Psoas muscle (tissue), 8 donors: ENCODE measurements around the gene MAPK9. TPM values are rescaled to one million over a fixed set of nuclear protein-coding genes. Genes with fewer than 3 reads are reported as not detected.

ENCODE experiments used
- ATAC-seq, 4 donors: fragments of 200-7000 bp; cut with Tn5 transposase; one replicate each; pipeline ENCODE4 v1.9.1; 2020; ENCODE audit warnings: moderate library complexity in 3 of 4, mild to moderate bottlenecking in 2 of 4
- DNase-seq, 2 donors: peaks; one replicate each; pipeline ENCODE4 v3.0.0-alpha.2; 2020
- H3K27ac ChIP-seq: fragments of 200-600 bp; one replicate; pipeline ENCODE4 v1.8.0; 2022
- H3K27me3 ChIP-seq, 3 donors: fragments of 200-600 bp in 1 of 3; one replicate each; pipeline versions ENCODE4 v1.6.1 to v1.8.0; 2013 to 2022; ENCODE audit warnings: low read length in 2 of 3, mild to moderate bottlenecking in 2 of 3, moderate library complexity in 1 of 3; ENCODE audit not compliant: insufficient read depth in 3 of 3
- H3K36me3 ChIP-seq, 2 donors: fragments of 200-600 bp in 1 of 2; one replicate each; pipeline versions ENCODE4 v1.6.1 to v1.8.0; 2013 to 2022; ENCODE audit warnings: low read depth in 1 of 2, mild to moderate bottlenecking in 1 of 2, moderate library complexity in 1 of 2; ENCODE audit not compliant: insufficient read depth in 1 of 2
- H3K4me1 ChIP-seq: fragments of 200-600 bp; one replicate; pipeline ENCODE4 v1.8.0; 2022
- H3K4me3 ChIP-seq: fragments of 200-600 bp; one replicate; pipeline ENCODE4 v1.8.0; 2022; ENCODE audit warnings: mild to moderate bottlenecking
- H3K9me3 ChIP-seq: fragments of 200-600 bp; one replicate; pipeline ENCODE4 v1.8.0; 2022
- WGBS, 3 donors: extraction: QIAGEN DNeasy Blood & Tissue Kit; methylation state at CpG; one replicate each; pipeline versions ENCODE4 v1.1.6 to v1.1.7; 2013; 5-methylcytosine and 5-hydroxymethylcytosine counted together
- intact Hi-C, 2 donors: fragments of 100-400 bp; cut with DNase I; formaldehyde crosslinking; loops; one replicate each; pipeline versions ENCODE4 v1.11.0 to v1.14.2; 2022
- polyA plus RNA-seq, 3 donors: library from polyadenylated mRNA; stranded (reverse); fragments of 200-250 nt; gene quantifications; one replicate each; pipeline ENCODE4 v1.2.3, GENCODE V29; 2013
- total RNA-seq, 4 donors: library from RNA; stranded (reverse); fragmentation: NEBNext Ultra II Directional in 2 of 4; extraction: Animal tissue kit (Norgen Biotek cat#: 25700) in 2 of 4; gene quantifications; one replicate each; pipeline versions ENCODE4 v1.2.1 to v1.2.4, GENCODE V29; 2021 to 2023
- TF ChIP-seq, protein P1 (sequence below): fragments of 200-600 bp; IDR thresholded peaks from one replicate; pipeline ENCODE4 v1.8.0; 2022; ENCODE audit warnings: antibody characterized with exemption
- donor health status: healthy with polysubstance abuse.
- donor health status: DM: no; HTN: no; CAD: no; lungs with moderate emphysema.
- donor health status: Bipolar disorder and iron deficiency.
- donor health status: healthy.
- donor health status: DM: yes; HTN: yes; CAD: no.
- donor health status: DM: no; HTN: no; CAD: no.
- donor health status: DM: no; HTN: no; CAD: no.
- donor health status: DM: yes; HTN: yes; CAD: no.

The MAPK9 gene
- total and polyA plus RNA-seq, 7 donors: 16.1 to 40.1 (median 34.3) TPM

- no peaks in the 10 kb centered on the region for H3K4me1 ChIP-seq
- H3K4me3 ChIP-seq: no peak overlapping the region
- no peaks in the 10 kb centered on the region for H3K36me3 ChIP-seq
- TF ChIP-seq, protein P1, sequence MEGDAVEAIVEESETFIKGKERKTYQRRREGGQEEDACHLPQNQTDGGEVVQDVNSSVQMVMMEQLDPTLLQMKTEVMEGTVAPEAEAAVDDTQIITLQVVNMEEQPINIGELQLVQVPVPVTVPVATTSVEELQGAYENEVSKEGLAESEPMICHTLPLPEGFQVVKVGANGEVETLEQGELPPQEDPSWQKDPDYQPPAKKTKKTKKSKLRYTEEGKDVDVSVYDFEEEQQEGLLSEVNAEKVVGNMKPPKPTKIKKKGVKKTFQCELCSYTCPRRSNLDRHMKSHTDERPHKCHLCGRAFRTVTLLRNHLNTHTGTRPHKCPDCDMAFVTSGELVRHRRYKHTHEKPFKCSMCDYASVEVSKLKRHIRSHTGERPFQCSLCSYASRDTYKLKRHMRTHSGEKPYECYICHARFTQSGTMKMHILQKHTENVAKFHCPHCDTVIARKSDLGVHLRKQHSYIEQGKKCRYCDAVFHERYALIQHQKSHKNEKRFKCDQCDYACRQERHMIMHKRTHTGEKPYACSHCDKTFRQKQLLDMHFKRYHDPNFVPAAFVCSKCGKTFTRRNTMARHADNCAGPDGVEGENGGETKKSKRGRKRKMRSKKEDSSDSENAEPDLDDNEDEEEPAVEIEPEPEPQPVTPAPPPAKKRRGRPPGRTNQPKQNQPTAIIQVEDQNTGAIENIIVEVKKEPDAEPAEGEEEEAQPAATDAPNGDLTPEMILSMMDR: no peak
- DNase-seq (no peak), ATAC-seq (no peak)
- H3K9me3 ChIP-seq: no peaks in the 10 kb centered on the region
- intact Hi-C loops: loop anchor here in 1 of 2 donors (10.0 kb wide), 1 partner anchor 198 kb away; no protein-coding TSS in a partner anchor
- H3K27me3 ChIP-seq: no peaks in the 10 kb centered on the region
- 86 to 91% (median 87%) methylated on average over 14 of the region's 14 CpGs for WGBS, 3 donors
- no peak overlapping the region for H3K27ac ChIP-seq
Measured at GRCh38 chr5:180323160-180323559, 31.3 kb upstream of the MAPK9 start.

- H3K27ac ChIP-seq: no peak overlapping the region
Measured at GRCh38 chr5:180318456-180319089, 26.7 kb upstream of the MAPK9 start.

DNA sequence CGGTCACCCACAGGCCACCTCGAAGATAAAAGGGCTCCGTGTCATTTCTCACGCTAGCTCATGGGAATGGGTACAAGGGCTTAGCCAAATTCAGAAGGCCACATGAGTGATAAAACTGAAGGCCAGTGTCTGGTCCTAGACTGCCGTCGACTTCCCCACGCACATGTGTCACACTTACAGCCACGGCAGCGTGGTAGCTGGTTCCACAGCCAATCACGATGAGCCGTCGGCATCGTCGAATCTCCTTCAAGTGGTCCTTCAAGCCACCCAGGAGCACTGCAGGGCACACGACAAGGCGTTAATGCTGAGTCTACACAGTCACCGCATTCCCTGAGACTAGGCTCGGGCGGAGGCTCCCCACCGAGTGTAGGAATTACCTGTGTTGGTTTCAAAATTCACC lies 24.7 kb upstream of the MAPK9 start:
- TF ChIP-seq, protein P1: no peak
- no peak for ATAC-seq
- no peaks in the 10 kb centered on the region for H3K36me3 ChIP-seq
- no peaks in the 10 kb centered on the region for H3K4me1 ChIP-seq
- no peak overlapping the region for H3K4me3 ChIP-seq
- H3K27me3 ChIP-seq: no peaks in the 10 kb centered on the region
- 92 to 94% (median 93%) methylated on average over 20 of the region's 20 CpGs for WGBS, 3 donors
- intact Hi-C loops: no loop called here
- no peaks in the 10 kb centered on the region for H3K9me3 ChIP-seq
- no peak for DNase-seq
- H3K27ac ChIP-seq: no peak overlapping the region

More at GRCh38 chr5:180318456-180319089, 26.7 kb upstream of the MAPK9 start:
- DNase-seq (no peak), ATAC-seq (no peak)
- Histone ChIP-seq H3K4me1 (no peaks in the 10 kb centered on the region), H3K27me3 (no peaks in the 10 kb centered on the region), H3K36me3 (no peaks in the 10 kb centered on the region), H3K9me3 (no peaks in the 10 kb centered on the region), H3K4me3 (no peak overlapping the region)
- TF ChIP-seq, protein P1: no peak
- intact Hi-C loops: no loop called here
- WGBS, 3 donors: 83 to 85% (median 85%) methylated on average over 23 of the region's 23 CpGs

- Histone ChIP-seq H3K36me3 (no peaks in the 10 kb centered on the region), H3K4me1 (no peaks in the 10 kb centered on the region), H3K9me3 (no peaks in the 10 kb centered on the region), H3K27ac (no peak overlapping the region), H3K27me3 (no peaks in the 10 kb centered on the region), H3K4me3 (no peak overlapping the region)
- DNase-seq: peak; percentile 67 to 76
- intact Hi-C loops: loop anchor here in 1 of 2 donors (1.0 kb wide), 1 partner anchor 21 kb away; no protein-coding TSS in a partner anchor
- ATAC-seq: peak in 3 of 4 donors; percentile 37 to 64 (median 52)
- TF ChIP-seq, protein P1: peak; percentile 68
- WGBS, 3 donors: 55 to 64% (median 57%) methylated on average over 9 of the region's 9 CpGs
Measured at GRCh38 chr5:180315762-180316212, 23.9 kb upstream of the MAPK9 start.
